Mesenteric fat pad (tissue), 1 donor: ENCODE measurements around the gene OTOG. TPM values are rescaled to one million over a fixed set of nuclear protein-coding genes. Genes with fewer than 3 reads are reported as not detected.

Source experiments
- DNase-seq: peaks from one replicate; pipeline ENCODE4 v3.0.0-alpha.2; 2020; ENCODE audit warnings: low spot score
- total RNA-seq: library from RNA; stranded (reverse); fragmentation: NEBNext Ultra II Directional; extraction: Animal tissue kit (Norgen Biotek cat#: 25700); gene quantifications from one replicate; pipeline ENCODE4 v1.2.1, GENCODE V29; 2021
- donor health status: DM: yes; HTN: yes; CAD: no.

OTOG gene
- total RNA-seq, 1 donor from 2014 or later: not detected

- DNase-seq: no peak
Measured at GRCh38 chr11:17517186-17517585, 29.9 kb upstream of the OTOG start.

GRCh38 chr11:17518366-17518765, 28.7 kb upstream of the OTOG start:
- no peak for DNase-seq

GRCh38 chr11:17519061-17519885, 27.8 kb upstream of the OTOG start:
- no peak for DNase-seq

GRCh38 chr11:17521106-17521900, 25.8 kb upstream of the OTOG start:
- DNase-seq: no peak

- DNase-seq: no peak
Measured at GRCh38 chr11:17522655-17523054, 24.4 kb upstream of the OTOG start.

- no peak for DNase-seq
Measured at GRCh38 chr11:17524221-17524620, 22.8 kb upstream of the OTOG start.

- no peak for DNase-seq
Measured at GRCh38 chr11:17525570-17525969, 21.5 kb upstream of the OTOG start.

GRCh38 chr11:17526326-17526725, 20.7 kb upstream of the OTOG start:
- no peak for DNase-seq

- DNase-seq: no peak
Measured at GRCh38 chr11:17526931-17527627, 20.0 kb upstream of the OTOG start.

GRCh38 chr11:17527628-17527995, 19.4 kb upstream of the OTOG start:
- no peak for DNase-seq

GRCh38 chr11:17528181-17528691, 18.8 kb upstream of the OTOG start:
- no peak for DNase-seq

- no peak for DNase-seq
Measured at GRCh38 chr11:17528906-17529843, 17.9 kb upstream of the OTOG start.

GRCh38 chr11:17529844-17530185, 17.2 kb upstream of the OTOG start:
- DNase-seq: no peak

- no peak for DNase-seq
Measured at GRCh38 chr11:17531071-17531600, 15.9 kb upstream of the OTOG start.

- DNase-seq: no peak
Measured at GRCh38 chr11:17531636-17532113, 15.4 kb upstream of the OTOG start.

- no peak for DNase-seq
Measured at GRCh38 chr11:17532784-17533183, 14.3 kb upstream of the OTOG start.

GRCh38 chr11:17533341-17533740, 13.7 kb upstream of the OTOG start:
- no peak for DNase-seq

GRCh38 chr11:17533778-17534415, 13.2 kb upstream of the OTOG start:
- DNase-seq: no peak

- no peak for DNase-seq
Measured at GRCh38 chr11:17535488-17535887, 11.6 kb upstream of the OTOG start.

GRCh38 chr11:17537261-17537660, 9.8 kb upstream of the OTOG start:
- no peak for DNase-seq
